ENCODE results near the gene SPAG6. TPM values are rescaled to one million over a fixed set of nuclear protein-coding genes. Genes with fewer than 3 reads are reported as not detected.

SPAG6 gene
- total RNA-seq, 1 experiment from 2014 or later = 0.74 TPM

GRCh38 chr10:22325272-22326144, 19.8 kb upstream of the SPAG6 start:
- ChIA-PET CTCF (no interaction called here), POLR2A (no interaction called here)

GRCh38 chr10:22326145-22326702, 19.1 kb upstream of the SPAG6 start:
- DNase-seq (ENCODE audit: low spot score) (no peak), ATAC-seq (peak; percentile 33)
- no peaks in the 10 kb centered on the region for H3K9me3 Mint-ChIP-seq
- CTCF ChIA-PET = no interaction called here
- POLR2A ChIA-PET = no interaction called here
- peaks cover 41% of the 10 kb centered on the region for H3K4me1 Mint-ChIP-seq
- no peak overlapping the region for H3K27ac Mint-ChIP-seq
- H3K27me3 Mint-ChIP-seq (ENCODE audit: low read depth) = peaks cover 92% of the 10 kb centered on the region
- no peak for TF ChIP-seq RELA (CRISPR knock-in tag; IDR thresholded peaks at IDR 0.05; ENCODE audit: borderline replicate concordance)
- TF ChIP-seq OVOL2 (CRISPR knock-in tag; IDR thresholded peaks at IDR 0.05; ENCODE audit: borderline replicate concordance) = no peak
- TF ChIP-seq GABPB1 (CRISPR knock-in tag; IDR thresholded peaks at IDR 0.05) = no peak
- TF ChIP-seq NFE2L1 (CRISPR knock-in tag; IDR thresholded peaks at IDR 0.05) = no peak
- no peak for TF ChIP-seq ZBTB43 (CRISPR knock-in tag; IDR thresholded peaks at IDR 0.05)
- no peak for TF ChIP-seq AR (CRISPR knock-in tag; IDR thresholded peaks at IDR 0.05)
- TF ChIP-seq MLX (CRISPR knock-in tag; IDR thresholded peaks at IDR 0.05) = no peak
- no peak for TF ChIP-seq MAX (CRISPR knock-in tag; IDR thresholded peaks at IDR 0.05)
- TF ChIP-seq ETV6 (CRISPR knock-in tag; IDR thresholded peaks at IDR 0.05) = no peak
- no peak for TF ChIP-seq FOXJ3 (CRISPR knock-in tag; IDR thresholded peaks at IDR 0.05; ENCODE audit: borderline replicate concordance)
- no peaks in the 10 kb centered on the region for H3K36me3 Mint-ChIP-seq
- H3K4me3 Mint-ChIP-seq = peak overlapping the region; percentile 71

More at GRCh38 chr10:22325272-22326144, 19.8 kb upstream of the SPAG6 start:
- Mint-ChIP-seq H3K4me3 (peak overlapping the region; percentile 78), H3K9me3 (no peaks in the 10 kb centered on the region), H3K27ac (no peak overlapping the region), H3K27me3 (ENCODE audit: low read depth) (peaks cover 87% of the 10 kb centered on the region), H3K4me1 (peaks cover 41% of the 10 kb centered on the region), H3K36me3 (no peaks in the 10 kb centered on the region)
- TF ChIP-seq RELA (CRISPR knock-in tag; IDR thresholded peaks at IDR 0.05; ENCODE audit: borderline replicate concordance) = no peak
- no peak for TF ChIP-seq GTF2I (CRISPR knock-in tag; conservative IDR thresholded peaks at IDR 0.05)
- TF ChIP-seq IRF2 (CRISPR knock-in tag; IDR thresholded peaks at IDR 0.05; ENCODE audit: borderline replicate concordance, low read depth) = no peak
- TF ChIP-seq TEAD1 (CRISPR knock-in tag; IDR thresholded peaks at IDR 0.05) = peak; percentile 42; the same call in 1 of the 2 replicates
- TF ChIP-seq IRF1 (CRISPR knock-in tag; IDR thresholded peaks at IDR 0.05) = no peak
- TF ChIP-seq ZNF232 (CRISPR knock-in tag; IDR thresholded peaks at IDR 0.05) = no peak
- TF ChIP-seq MAX (CRISPR knock-in tag; IDR thresholded peaks at IDR 0.05) = 0 out of 2 replicates have a peak, but pooled peaks have one; percentile 43
- no peak for TF ChIP-seq E2F4 (CRISPR knock-in tag; IDR thresholded peaks at IDR 0.05; ENCODE audit: borderline replicate concordance, low read depth)
- TF ChIP-seq JAZF1 (CRISPR knock-in tag; IDR thresholded peaks at IDR 0.05) = no peak
- TF ChIP-seq ZNF121 (CRISPR knock-in tag; IDR thresholded peaks at IDR 0.05) = no peak
- peak; percentile 45; the same call in 1 of the 2 replicates for TF ChIP-seq ZNF263 (CRISPR knock-in tag; IDR thresholded peaks at IDR 0.05; ENCODE audit: low read depth)
- no peak for TF ChIP-seq ZSCAN18 (CRISPR knock-in tag; IDR thresholded peaks at IDR 0.05)
- TF ChIP-seq ZNF671 (CRISPR knock-in tag; IDR thresholded peaks at IDR 0.05) = no peak
- DNase-seq (ENCODE audit: low spot score) (peak; percentile 87), ATAC-seq (peak; percentile 78)

All from WTC11 (cell line).